Activated CD4-positive, alpha-beta T cell treated with anti-CD3 and anti-CD28 coated beads for 24 hours (primary cell): ENCODE data around the gene EP400.
"Not testable (repeated sequence)": the region's sequence is repeated elsewhere in the genome, so short reads cannot be mapped to it uniquely, and the experiment has no call there.

Experiments used
- DNase-seq, 2 donors: peaks; one replicate each; pipeline ENCODE4 v3.0.0-alpha.2; 2020; ENCODE audit warnings: low read depth in 2 of 2

EP400 gene

DNA sequence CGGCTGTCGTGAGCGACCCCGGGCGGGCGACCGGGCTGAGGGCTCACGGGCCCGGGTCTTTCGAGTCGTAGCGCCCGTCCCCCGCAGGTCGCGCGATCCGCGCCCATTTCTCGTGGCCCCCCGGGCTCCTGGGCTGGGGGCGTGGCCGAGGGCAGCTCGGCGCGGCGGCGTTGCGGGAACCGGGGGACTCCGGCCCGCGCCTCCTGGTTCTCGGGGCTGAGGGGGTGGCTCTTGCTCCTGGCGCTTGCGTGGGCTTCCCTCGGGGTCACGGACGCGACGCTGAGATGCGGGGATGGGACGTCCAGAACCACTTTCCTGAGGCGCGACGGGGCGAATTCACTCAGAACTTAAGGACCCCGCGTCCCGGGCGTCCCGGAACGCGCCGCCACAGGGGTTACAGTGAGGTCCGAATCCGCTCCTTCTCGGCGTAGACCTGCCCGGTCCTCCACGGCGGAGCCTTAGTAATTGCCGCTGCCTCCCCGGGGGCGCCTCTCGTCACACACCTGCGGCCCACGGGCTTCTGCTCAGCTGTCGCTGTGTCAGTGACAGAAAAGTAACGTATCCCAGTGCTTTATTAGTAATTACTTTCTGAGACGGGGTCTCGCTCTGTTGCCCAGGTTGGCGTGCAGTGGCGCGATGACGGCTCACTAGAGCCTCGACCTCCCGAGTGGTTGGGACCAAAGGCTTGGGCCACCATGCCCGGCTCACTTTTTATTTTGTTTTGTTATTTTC is 606 bp downstream of the EP400 start:
- DNase-seq = no peak

DNA sequence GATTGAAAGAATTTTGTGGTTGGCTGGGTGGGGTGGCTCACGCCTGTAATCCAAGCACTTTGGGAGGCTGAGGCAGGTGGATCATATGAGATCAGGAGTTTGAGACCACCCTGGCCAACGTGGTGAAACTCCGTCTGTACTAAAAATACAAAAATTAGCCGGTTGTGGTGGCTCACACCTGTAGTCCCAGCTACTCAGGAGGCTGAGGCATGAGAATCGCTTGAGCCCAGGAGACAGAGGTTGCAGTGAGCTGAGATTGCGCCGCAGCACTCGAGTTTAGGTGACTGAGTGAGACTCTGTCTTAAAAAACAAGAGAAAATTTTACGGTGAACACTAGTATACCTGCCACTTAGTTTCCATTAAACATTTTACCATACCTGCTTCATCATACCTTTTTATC is 4.1 kb downstream of the EP400 start:
- DNase-seq = not testable (repeated sequence)

GRCh38 chr12:131954460-131954859 is 4.7 kb downstream of the EP400 start:
- not testable (repeated sequence) for DNase-seq

DNA sequence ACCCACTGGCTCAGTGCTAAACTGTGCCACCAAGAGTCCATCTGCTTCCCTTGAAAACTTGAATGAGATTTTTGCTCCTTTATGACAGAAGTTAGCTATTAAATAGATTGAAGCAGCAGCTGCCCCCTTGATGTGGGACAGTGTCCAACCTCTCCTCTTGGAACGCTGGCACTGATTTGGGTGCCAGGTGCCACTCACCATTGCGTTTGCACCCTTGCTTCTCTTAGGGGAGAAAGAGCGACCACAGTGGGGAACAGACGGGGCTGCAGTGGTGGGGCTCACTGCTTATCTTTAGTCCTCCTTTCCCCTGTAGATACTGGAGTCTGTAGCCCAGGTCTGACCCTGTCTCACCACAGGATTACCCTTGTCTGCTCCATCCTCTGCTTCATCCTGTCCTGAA is 9.4 kb downstream of the EP400 start:
- no peak for DNase-seq

DNA sequence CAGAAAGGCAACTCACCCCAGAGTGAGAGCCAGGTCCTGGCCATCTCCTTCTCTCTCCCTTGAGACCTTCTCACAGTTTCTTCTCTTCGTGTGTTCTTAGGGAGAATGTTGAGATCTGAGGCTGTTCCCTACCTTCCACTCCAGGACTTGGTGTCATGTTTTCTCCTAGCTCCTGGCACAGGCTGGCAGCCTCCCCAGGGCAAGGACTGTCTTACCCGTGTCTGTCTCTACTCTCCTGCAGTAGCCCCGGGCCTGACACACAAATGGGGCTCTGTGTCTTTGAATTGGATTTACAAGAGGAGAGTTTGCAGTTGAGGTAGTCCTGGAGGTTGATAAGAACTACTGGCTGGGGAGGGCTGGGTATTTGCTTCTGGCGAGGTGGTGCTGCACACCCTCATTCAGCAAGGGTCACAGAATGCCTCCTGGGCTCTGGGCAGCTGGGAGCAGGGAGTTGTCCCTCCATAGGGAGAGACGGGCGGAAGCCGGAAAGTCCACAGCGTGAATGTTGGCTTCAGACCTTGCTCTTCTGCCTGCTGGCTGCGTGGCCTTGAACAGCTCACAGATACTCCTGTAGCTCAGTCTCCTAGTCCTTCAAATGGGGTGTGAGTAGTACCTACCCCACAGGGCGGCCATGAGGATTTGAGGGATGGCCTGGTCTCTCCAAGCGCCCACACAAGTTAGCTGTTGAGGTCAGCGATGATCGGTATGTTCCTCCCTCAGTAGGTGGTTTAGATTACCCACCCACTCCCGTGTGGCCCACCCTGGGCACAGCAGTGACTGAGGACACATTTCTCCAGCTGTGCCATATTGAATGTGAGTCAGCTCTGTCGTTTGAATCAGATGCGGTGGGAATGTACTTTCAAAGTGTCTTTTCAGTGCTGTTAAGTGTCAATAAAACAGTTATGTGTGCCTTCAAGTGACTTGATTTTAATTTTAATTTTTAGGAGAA is 10.2 kb downstream of the EP400 start:
- no peak for DNase-seq

DNA sequence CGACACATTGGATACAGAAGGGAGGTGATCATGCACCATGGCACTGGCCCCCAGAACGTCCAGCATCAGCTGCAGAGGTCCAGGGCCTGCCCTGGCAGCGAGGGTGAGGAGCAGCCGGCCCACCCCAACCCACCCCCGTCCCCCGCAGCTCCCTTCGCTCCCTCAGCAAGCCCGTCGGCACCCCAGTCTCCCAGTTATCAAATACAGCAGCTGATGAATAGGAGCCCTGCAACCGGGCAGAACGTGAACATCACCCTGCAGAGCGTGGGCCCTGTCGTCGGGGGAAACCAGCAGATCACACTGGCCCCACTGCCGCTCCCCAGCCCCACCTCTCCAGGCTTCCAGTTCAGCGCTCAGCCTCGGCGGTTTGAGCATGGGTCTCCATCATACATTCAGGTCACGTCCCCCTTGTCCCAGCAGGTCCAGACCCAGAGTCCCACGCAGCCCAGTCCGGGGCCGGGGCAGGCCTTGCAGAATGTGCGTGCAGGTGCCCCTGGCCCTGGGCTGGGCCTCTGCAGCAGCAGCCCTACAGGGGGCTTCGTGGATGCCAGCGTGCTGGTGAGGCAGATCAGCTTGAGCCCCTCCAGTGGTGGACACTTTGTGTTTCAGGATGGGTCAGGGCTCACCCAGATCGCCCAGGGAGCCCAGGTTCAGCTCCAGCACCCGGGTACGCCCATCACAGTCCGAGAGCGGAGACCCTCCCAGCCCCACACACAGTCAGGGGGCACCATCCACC is 11.0 kb downstream of the EP400 start:
- DNase-seq = not testable (repeated sequence)

GRCh38 chr12:131961328-131961727 is 11.6 kb downstream of the EP400 start:
- not testable (repeated sequence) for DNase-seq

GRCh38 chr12:131962069-131962468 is 12.3 kb downstream of the EP400 start:
- no peak for DNase-seq

DNA sequence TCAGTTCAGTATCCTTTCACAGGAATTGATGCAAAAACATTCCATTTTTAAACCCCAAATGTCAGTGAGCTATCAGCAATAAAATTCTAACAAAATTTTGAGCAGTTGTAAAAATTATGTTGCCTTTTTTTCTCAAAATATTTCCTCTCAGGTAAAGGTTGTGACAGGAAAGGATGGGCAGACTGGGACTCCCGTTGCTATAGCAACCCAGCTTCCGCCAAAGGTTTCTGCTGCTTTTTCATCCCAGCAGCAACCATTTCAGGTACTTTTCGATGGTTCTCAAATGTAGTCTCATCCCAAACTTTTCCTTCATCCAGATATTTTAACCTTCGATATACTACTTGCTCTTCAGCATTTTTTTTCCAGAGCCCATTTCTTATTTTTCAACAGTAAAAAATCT is 13.6 kb downstream of the EP400 start:
- no peak for DNase-seq

DNA sequence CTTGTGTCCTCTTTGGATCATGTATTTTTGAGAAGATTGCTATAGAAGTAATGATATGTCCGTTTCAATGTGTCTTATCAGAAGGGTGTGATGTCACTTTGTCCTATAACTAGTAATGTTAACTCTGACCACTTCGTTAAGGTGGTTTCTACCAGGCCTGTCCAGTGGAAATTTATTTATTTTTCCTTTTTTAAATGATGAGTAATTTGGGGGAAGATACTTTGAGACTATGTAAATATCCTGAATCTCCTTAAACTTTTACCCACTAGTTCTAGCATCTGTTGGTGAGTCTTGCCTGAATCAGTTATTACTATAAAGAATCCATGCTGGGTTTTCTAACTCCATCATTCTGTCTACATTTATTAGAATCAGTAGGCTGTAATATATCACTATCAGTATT is 15.3 kb downstream of the EP400 start:
- DNase-seq = no peak

DNA sequence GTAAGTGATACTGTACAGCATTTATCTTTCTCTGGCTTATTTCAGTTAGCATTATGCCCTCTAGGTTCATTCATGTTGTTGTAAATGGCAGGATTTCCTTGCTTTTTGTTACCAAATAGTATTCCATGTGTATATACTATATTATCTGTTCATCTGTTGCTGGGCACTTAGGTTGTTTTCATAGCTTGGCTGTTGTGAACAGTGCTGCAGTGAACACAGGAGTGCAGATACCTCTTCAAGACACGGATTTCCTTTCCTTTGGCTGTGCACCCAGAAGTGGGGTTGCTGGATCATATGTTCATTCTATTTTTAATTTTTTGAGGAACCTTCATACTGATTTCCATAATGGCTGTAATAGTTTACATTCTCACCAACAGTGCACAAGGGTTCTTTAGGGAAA is 21.5 kb downstream of the EP400 start:
- no peak for DNase-seq

DNA sequence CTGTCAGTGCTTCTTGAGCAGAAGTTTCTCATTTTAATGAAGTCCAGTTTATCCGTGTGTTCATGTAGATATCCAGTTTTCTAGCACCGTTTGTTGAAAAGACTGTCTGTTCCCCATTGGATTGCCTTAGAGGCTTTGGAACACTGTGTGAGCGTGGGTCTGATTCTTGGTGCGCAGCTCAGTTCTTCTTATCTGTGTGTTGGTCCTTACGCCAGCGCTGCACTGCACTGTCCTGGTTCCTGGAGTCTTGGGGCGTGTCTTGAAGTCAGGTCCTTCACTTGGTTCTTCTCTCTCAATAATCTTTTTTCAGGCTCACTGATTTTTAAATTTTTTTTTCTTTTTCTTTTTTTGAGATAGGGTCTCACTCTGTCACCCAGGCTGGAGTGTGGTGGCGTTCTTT is 25.5 kb downstream of the EP400 start:
- no peak for DNase-seq

DNA sequence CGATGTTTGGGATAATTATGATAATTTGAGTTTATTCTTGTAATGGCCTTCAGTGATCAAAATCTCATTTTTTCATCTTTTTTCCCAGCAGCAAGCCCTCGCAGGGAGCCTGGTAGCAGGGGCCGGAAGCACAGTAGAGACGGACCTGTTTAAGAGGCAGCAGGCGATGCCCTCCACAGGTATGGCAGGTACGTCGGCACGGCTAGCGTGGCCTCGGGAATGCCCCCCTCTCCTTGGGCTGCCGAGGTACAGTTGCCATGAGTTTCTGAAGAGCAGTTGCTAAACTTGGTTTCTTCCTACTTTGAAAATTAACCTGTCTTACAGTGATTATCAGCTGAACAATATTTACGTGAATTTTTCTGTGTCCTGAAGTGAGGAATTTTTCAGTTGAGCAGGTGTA is 29.9 kb downstream of the EP400 start:
- DNase-seq = no peak

GRCh38 chr12:131980263-131980662 is 30.5 kb downstream of the EP400 start:
- no peak for DNase-seq

- no peak for DNase-seq
Measured at GRCh38 chr12:131981388-131981787, 31.6 kb downstream of the EP400 start.

GRCh38 chr12:131982041-131982440 is 32.3 kb downstream of the EP400 start:
- no peak for DNase-seq

- DNase-seq = no peak
Measured at GRCh38 chr12:131983026-131983425, 33.3 kb downstream of the EP400 start.

DNA sequence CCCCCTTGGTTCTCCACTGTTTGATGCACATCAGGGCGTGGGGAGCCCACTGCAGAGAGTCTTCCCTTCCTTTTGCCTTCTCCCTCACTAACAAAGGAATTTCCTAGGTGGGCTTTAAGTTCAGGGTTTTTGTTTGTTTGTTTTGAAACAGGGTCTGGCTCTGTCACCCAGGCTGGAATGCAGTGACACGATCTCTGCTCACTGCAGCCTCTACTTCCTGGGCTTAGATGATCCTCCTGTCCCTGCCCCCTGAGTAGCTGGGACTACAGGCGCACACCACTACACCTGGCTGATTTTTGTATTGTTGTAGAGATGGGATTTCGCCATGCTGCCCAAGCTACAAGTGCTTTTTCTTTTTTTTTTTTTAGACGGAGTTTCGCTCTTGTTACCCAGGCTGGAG is 33.8 kb downstream of the EP400 start:
- DNase-seq = no peak

DNA sequence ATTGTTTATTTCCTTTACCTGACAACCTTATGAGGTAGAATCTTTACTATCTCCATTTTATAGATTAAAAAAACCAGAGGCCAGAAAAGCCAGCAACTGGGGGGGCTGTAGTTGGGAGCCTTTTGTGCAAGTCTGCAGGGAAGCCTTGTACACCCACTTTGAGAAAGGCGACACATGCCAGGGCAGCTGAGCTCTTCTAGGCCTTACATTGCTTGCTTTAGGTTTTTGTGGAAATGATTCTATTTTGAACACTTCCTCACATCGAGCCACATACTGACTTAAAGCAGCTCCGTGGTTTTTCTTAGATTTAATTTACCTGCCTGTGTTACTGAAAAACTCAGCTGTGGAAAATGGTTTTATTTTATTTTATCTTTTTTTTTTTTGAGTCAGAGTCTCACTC is 34.6 kb downstream of the EP400 start:
- DNase-seq = no peak

GRCh38 chr12:131985510-131985875 is 35.8 kb downstream of the EP400 start:
- DNase-seq = not testable (repeated sequence)

DNA sequence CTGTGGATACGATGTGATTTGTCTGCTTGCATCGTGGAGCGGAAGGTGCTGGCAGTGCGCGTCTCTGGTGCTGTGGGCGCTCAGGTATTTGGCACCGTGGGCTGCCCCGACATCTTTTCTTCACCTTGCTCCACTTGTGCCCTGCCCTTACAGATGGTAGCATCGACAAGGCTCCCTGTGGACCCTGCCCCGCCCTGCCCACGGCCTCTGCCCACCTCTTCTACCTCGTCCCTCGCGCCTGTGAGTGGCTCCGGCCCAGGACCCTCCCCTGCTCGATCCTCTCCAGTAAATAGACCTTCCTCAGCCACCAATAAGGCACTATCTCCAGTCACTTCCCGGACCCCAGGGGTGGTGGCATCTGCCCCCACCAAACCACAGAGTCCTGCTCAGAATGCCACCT is 36.6 kb downstream of the EP400 start:
- DNase-seq = no peak

- DNase-seq = no peak
Measured at GRCh38 chr12:131986910-131987309, 37.2 kb downstream of the EP400 start.
